Neural progenitor cell (in vitro differentiated cells): ENCODE results near the gene PPFIA2. TPM values are rescaled to one million over a fixed set of nuclear protein-coding genes. Genes with fewer than 3 reads are reported as not detected.

Experiments used
- DNase-seq: peaks from one replicate; pipeline ENCODE4 v3.0.0-alpha.2; 2016; ENCODE audit warnings: low spot score
- H2AFZ ChIP-seq: fragments of 200-600 bp; sonication (generic); replicated peaks from 2 replicates; pipeline ENCODE4 v1.6.1; 2016; ENCODE audit warnings: antibody characterized with exemption
- H3F3A ChIP-seq: fragments of 200-600 bp; sonication (generic); 2 replicates; pipeline ENCODE4 v1.6.1; 2016; ENCODE audit warnings: antibody characterized with exemption, low read depth
- H3K27ac ChIP-seq: fragments of 200-600 bp; sonication (generic); 2 replicates; pipeline ENCODE4 v1.5.1; 2016; ENCODE audit warnings: mild to moderate bottlenecking
- H3K27me3 ChIP-seq: fragments of 200-600 bp; sonication (generic); 2 replicates; pipeline ENCODE4 v1.6.1; 2016; ENCODE audit warnings: mild to moderate bottlenecking, moderate library complexity
- H3K36me3 ChIP-seq: fragments of 200-600 bp; sonication (generic); 2 replicates; pipeline ENCODE4 v1.5.1; 2016
- H3K4me1 ChIP-seq: fragments of 200-600 bp; sonication (generic); 2 replicates; pipeline ENCODE4 v1.6.1; 2016; ENCODE audit warnings: mixed run types
- H3K4me2 ChIP-seq: fragments of 200-600 bp; sonication (generic); 2 replicates; pipeline ENCODE4 v1.6.1; 2016
- H3K4me3 ChIP-seq: fragments of 200-600 bp; sonication (generic); 2 replicates; pipeline ENCODE4 v1.5.1; 2016
- H3K79me2 ChIP-seq: fragments of 200-600 bp; sonication (generic); 2 replicates; pipeline ENCODE4 v1.6.1; 2016; ENCODE audit warnings: low read depth
- H3K9ac ChIP-seq: fragments of 200-600 bp; sonication (generic); 2 replicates; pipeline ENCODE4 v1.6.1; 2016
- H3K9me3 ChIP-seq: fragments of 200-600 bp; sonication (generic); 2 replicates; pipeline ENCODE4 v1.5.1; 2016; ENCODE audit warnings: low read depth
- H4K20me1 ChIP-seq: fragments of 200-600 bp; sonication (generic); 2 replicates; pipeline ENCODE4 v1.6.1; 2016; ENCODE audit warnings: low read depth
- H3K27ac Mint-ChIP-seq: 3 replicates; pipeline ENCODE4 v1.8.0; 2021; ENCODE audit warnings: mixed read lengths
- H3K27me3 Mint-ChIP-seq: 2 replicates; pipeline ENCODE4 v1.8.0; 2022; ENCODE audit warnings: low read depth, mild to moderate bottlenecking, inconsistent platforms, moderate library complexity, mixed read lengths; ENCODE audit not compliant: insufficient read depth
- H3K36me3 Mint-ChIP-seq: 3 replicates; pipeline ENCODE4 v1.8.0; 2021; ENCODE audit warnings: mixed read lengths
- H3K4me1 Mint-ChIP-seq: 3 replicates; pipeline ENCODE4 v1.8.0; 2021; ENCODE audit warnings: mixed read lengths
- H3K4me3 Mint-ChIP-seq: 3 replicates; pipeline ENCODE4 v1.8.0; 2021; ENCODE audit warnings: mild to moderate bottlenecking, moderate library complexity, mixed read lengths
- H3K9me3 Mint-ChIP-seq: 3 replicates; pipeline ENCODE4 v1.8.0; 2020; ENCODE audit warnings: mixed read lengths
- CTCF ChIP-seq: fragments of 200-600 bp; sonication (generic); IDR thresholded peaks from 2 replicates; pipeline ENCODE4 v1.5.1; 2017; ENCODE audit warnings: antibody characterized with exemption, mild to moderate bottlenecking
- EZH2 ChIP-seq: fragments of 200-600 bp; sonication (generic); IDR thresholded peaks from 2 replicates; pipeline ENCODE4 v1.6.1; 2017; ENCODE audit warnings: antibody characterized with exemption, mild to moderate bottlenecking, moderate library complexity
- EZH2phosphoT487 ChIP-seq: fragments of 200-600 bp; sonication (generic); IDR thresholded peaks from 2 replicates; pipeline ENCODE4 v1.6.1; 2017; ENCODE audit warnings: antibody characterized with exemption
- total RNA-seq: library from RNA; depleted of rRNA; stranded (reverse); fragments of >200 nt; gene quantifications from 2 replicates; pipeline ENCODE4 v1.2.3, GENCODE V29; 2015; ENCODE audit warnings: low replicate concordance

Gene PPFIA2
- total RNA-seq, 1 donor from 2014 or later: 1.4 TPM

- Mint-ChIP-seq H3K36me3 (no peaks in the 10 kb centered on the region), H3K27me3 (peaks cover 2% of the 10 kb centered on the region), H3K4me1 (no peaks in the 10 kb centered on the region), H3K4me3 (no peak overlapping the region), H3K9me3 (no peaks in the 10 kb centered on the region), H3K27ac (no peak overlapping the region)
- Histone ChIP-seq H3K9ac (no peak overlapping the region), H2AFZ (no peak overlapping the region), H3K27ac (no peak overlapping the region), H3K36me3 (no peaks in the 10 kb centered on the region), H4K20me1 (no peaks in the 10 kb centered on the region), H3F3A (no peaks in the 10 kb centered on the region), H3K27me3 (no peaks in the 10 kb centered on the region), H3K4me1 (no peaks in the 10 kb centered on the region), H3K4me3 (no peak overlapping the region), H3K9me3 (no peaks in the 10 kb centered on the region), H3K4me2 (no peak overlapping the region), H3K79me2 (no peaks in the 10 kb centered on the region)
- DNase-seq: no peak
- TF ChIP-seq EZH2phosphoT487 (no peak), EZH2 (no peak), CTCF (no peak)
Observed at GRCh38 chr12:81370456-81370855, 388.7 kb downstream of the PPFIA2 start.

- H4K20me1 ChIP-seq: no peaks in the 10 kb centered on the region
- no peaks in the 10 kb centered on the region for H3K36me3 ChIP-seq
- H3F3A ChIP-seq: no peaks in the 10 kb centered on the region
- no peaks in the 10 kb centered on the region for H3K4me1 ChIP-seq
- H2AFZ ChIP-seq: no peak overlapping the region
- no peak overlapping the region for H3K9ac ChIP-seq
- no peak overlapping the region for H3K4me2 ChIP-seq
- H3K4me3 Mint-ChIP-seq: no peak overlapping the region
- no peaks in the 10 kb centered on the region for H3K4me1 Mint-ChIP-seq
- H3K27ac ChIP-seq: no peak overlapping the region
- H3K36me3 Mint-ChIP-seq: no peaks in the 10 kb centered on the region
- TF ChIP-seq EZH2: no peak
- H3K9me3 ChIP-seq: no peaks in the 10 kb centered on the region
- no peaks in the 10 kb centered on the region for H3K9me3 Mint-ChIP-seq
- no peak for DNase-seq
- H3K79me2 ChIP-seq: no peaks in the 10 kb centered on the region
- peaks cover 2% of the 10 kb centered on the region for H3K27me3 Mint-ChIP-seq
- H3K27me3 ChIP-seq: no peaks in the 10 kb centered on the region
- H3K27ac Mint-ChIP-seq: no peak overlapping the region
- no peak overlapping the region for H3K4me3 ChIP-seq
Observed at GRCh38 chr12:81369175-81369574, 390.0 kb downstream of the PPFIA2 start.

GRCh38 chr12:81365284-81365683 lies 393.9 kb downstream of the PPFIA2 start:
- Histone ChIP-seq H3K36me3 (no peaks in the 10 kb centered on the region), H3K9me3 (no peaks in the 10 kb centered on the region), H4K20me1 (no peaks in the 10 kb centered on the region), H3K4me1 (no peaks in the 10 kb centered on the region), H3K4me3 (no peak overlapping the region), H2AFZ (no peak overlapping the region), H3F3A (no peaks in the 10 kb centered on the region), H3K79me2 (no peaks in the 10 kb centered on the region), H3K27ac (no peak overlapping the region), H3K27me3 (no peaks in the 10 kb centered on the region), H3K4me2 (no peak overlapping the region), H3K9ac (no peak overlapping the region)
- no peak overlapping the region for H3K27ac Mint-ChIP-seq
- no peaks in the 10 kb centered on the region for H3K9me3 Mint-ChIP-seq
- H3K27me3 Mint-ChIP-seq: peaks cover 2% of the 10 kb centered on the region
- no peaks in the 10 kb centered on the region for H3K4me1 Mint-ChIP-seq
- DNase-seq: no peak
- H3K36me3 Mint-ChIP-seq: no peaks in the 10 kb centered on the region
- H3K4me3 Mint-ChIP-seq: no peak overlapping the region
- TF ChIP-seq EZH2phosphoT487: no peak
- no peak for TF ChIP-seq CTCF
- TF ChIP-seq EZH2: no peak

GRCh38 chr12:81360916-81361315 lies 398.2 kb downstream of the PPFIA2 start:
- Histone ChIP-seq H3K4me3 (no peak overlapping the region), H3K27me3 (no peaks in the 10 kb centered on the region), H3K79me2 (no peaks in the 10 kb centered on the region), H3K9me3 (no peaks in the 10 kb centered on the region), H3K4me1 (no peaks in the 10 kb centered on the region), H3K4me2 (no peak overlapping the region), H3K9ac (no peak overlapping the region), H2AFZ (no peak overlapping the region), H4K20me1 (no peaks in the 10 kb centered on the region), H3K36me3 (no peaks in the 10 kb centered on the region), H3K27ac (no peak overlapping the region), H3F3A (no peaks in the 10 kb centered on the region)
- Mint-ChIP-seq H3K27ac (no peak overlapping the region), H3K4me1 (no peaks in the 10 kb centered on the region), H3K9me3 (no peaks in the 10 kb centered on the region), H3K4me3 (no peak overlapping the region), H3K36me3 (no peaks in the 10 kb centered on the region), H3K27me3 (no peaks in the 10 kb centered on the region)
- TF ChIP-seq EZH2 (no peak), CTCF (no peak), EZH2phosphoT487 (no peak)
- DNase-seq: no peak
